Stimulated activated CD8-positive, alpha-beta memory T cell treated with anti-CD3 and anti-CD28 coated beads, Interleukin-7, amount 100 ng/mL, for 24 hours (primary cell): ENCODE results near the gene TRDMT1.

Source experiments
- DNase-seq: peaks from one replicate; pipeline ENCODE4 v3.0.0-alpha.2; 2020; ENCODE audit warnings: low read depth

Gene TRDMT1

GRCh38 chr10:17174626-17175025, 26.8 kb downstream of the TRDMT1 start:
- no peak for DNase-seq

GRCh38 chr10:17171141-17171641, 30.3 kb downstream of the TRDMT1 start:
- no peak for DNase-seq

GRCh38 chr10:17169803-17170202, 31.7 kb downstream of the TRDMT1 start:
- DNase-seq = no peak

GRCh38 chr10:17166699-17167098, 34.8 kb downstream of the TRDMT1 start:
- no peak for DNase-seq

- no peak for DNase-seq
Observed at GRCh38 chr10:17162828-17163227, 38.6 kb downstream of the TRDMT1 start.

- DNase-seq = no peak
Observed at GRCh38 chr10:17161775-17162174, 39.7 kb downstream of the TRDMT1 start.

- DNase-seq = no peak
Observed at GRCh38 chr10:17157024-17157423, 44.4 kb downstream of the TRDMT1 start.

- no peak for DNase-seq
Observed at GRCh38 chr10:17155826-17156225, 45.6 kb downstream of the TRDMT1 start.

GRCh38 chr10:17154116-17154515, 47.4 kb downstream of the TRDMT1 start:
- DNase-seq = no peak

- no peak for DNase-seq
Observed at GRCh38 chr10:17153321-17153720, 48.2 kb downstream of the TRDMT1 start.

GRCh38 chr10:17151716-17152115, 49.8 kb downstream of the TRDMT1 start:
- no peak for DNase-seq

- DNase-seq = no peak
Observed at GRCh38 chr10:17147884-17148489, 53.5 kb downstream of the TRDMT1 start.

GRCh38 chr10:17146892-17147291, 54.6 kb downstream of the TRDMT1 start:
- no peak for DNase-seq

- no peak for DNase-seq
Observed at GRCh38 chr10:17145239-17145638, 56.2 kb downstream of the TRDMT1 start.

- DNase-seq = peak; percentile 20
Observed at GRCh38 chr10:17144757-17145156, 56.7 kb downstream of the TRDMT1 start.

- no peak for DNase-seq
Observed at GRCh38 chr10:17144032-17144431, 57.4 kb downstream of the TRDMT1 start.

GRCh38 chr10:17143055-17143690, 58.3 kb downstream of the TRDMT1 start:
- no peak for DNase-seq

GRCh38 chr10:17141504-17142229, 59.8 kb downstream of the TRDMT1 start:
- no peak for DNase-seq

- no peak for DNase-seq
Observed at GRCh38 chr10:17140386-17140761, 61.1 kb downstream of the TRDMT1 start.

- no peak for DNase-seq
Observed at GRCh38 chr10:17138460-17139042, 62.9 kb downstream of the TRDMT1 start.

- no peak for DNase-seq
Observed at GRCh38 chr10:17134737-17135260, 66.7 kb downstream of the TRDMT1 start.

GRCh38 chr10:17134282-17134681, 67.2 kb downstream of the TRDMT1 start:
- DNase-seq = no peak

GRCh38 chr10:17129741-17130140, 71.7 kb downstream of the TRDMT1 start, which contains the start of gene CUBN:
CUBN (minus strand) TSS chr10:17129811; CDS start chr10:17129765, 46 bp downstream.
- DNase-seq = no peak
